Sigmoid colon (tissue), 7 donors: Measurements from ENCODE around the gene ADAMTS2. TPM values are rescaled to one million over a fixed set of nuclear protein-coding genes. Genes with fewer than 3 reads are reported as not detected.

Source experiments
- DNase-seq: peaks from one replicate; pipeline ENCODE4 v3.0.0-alpha.2; 2019
- H3K27ac ChIP-seq, 4 donors: fragments of 200-600 bp; sonication (generic); one replicate each; pipeline ENCODE4 v1.5.1; 2016 to 2019; ENCODE audit warnings: mild to moderate bottlenecking in 1 of 4
- H3K27me3 ChIP-seq, 3 donors: fragments of 200-600 bp; sonication (generic); one replicate each; pipeline ENCODE4 v1.5.1; 2019; ENCODE audit warnings: mild to moderate bottlenecking in 1 of 3
- H3K36me3 ChIP-seq, 4 donors: fragments of 200-600 bp; sonication (generic); one replicate each; pipeline ENCODE4 v1.5.1; 2016 to 2019
- H3K4me1 ChIP-seq, 4 donors: fragments of 200-600 bp; sonication (generic); one replicate each; pipeline ENCODE4 v1.5.1; 2017 to 2019
- H3K4me3 ChIP-seq, 4 donors: fragments of 200-600 bp; sonication (generic); one replicate each; pipeline ENCODE4 v1.5.1; 2017 to 2019; ENCODE audit warnings: mild to moderate bottlenecking in 2 of 4, moderate library complexity in 1 of 4
- H3K9me3 ChIP-seq, 4 donors: fragments of 200-600 bp in 3 of 4; sonication (generic) in 3 of 4; one replicate each; pipeline versions ENCODE4 v1.5.1 to v1.6.1; 2013 to 2019
- EP300 ChIP-seq, 4 donors: sonication (generic); formaldehyde crosslinking; IDR thresholded peaks; one replicate each; pipeline ENCODE4 v1.6.1; 2017; ENCODE audit warnings: antibody characterized with exemption in 4 of 4
- POLR2A ChIP-seq, 2 donors: fragments of 450-650 bp; IDR thresholded peaks; one replicate each; pipeline ENCODE4 v1.6.1; 2016; ENCODE audit warnings: antibody characterized with exemption in 2 of 2, mild to moderate bottlenecking in 2 of 2, moderate library complexity in 2 of 2
- POLR2AphosphoS5 ChIP-seq, 4 donors: sonication (generic); formaldehyde crosslinking; IDR thresholded peaks; one replicate each; pipeline ENCODE4 v1.6.1; 2017; ENCODE audit warnings: antibody characterized with exemption in 4 of 4
- WGBS, 2 donors: extraction: QIAGEN DNeasy Blood & Tissue Kit; methylation state at CpG; one replicate each; pipeline ENCODE4 v1.1.7; 2013; 5-methylcytosine and 5-hydroxymethylcytosine counted together
- intact Hi-C: fragments of 100-400 bp; cut with DNase I; formaldehyde crosslinking; loops from one replicate; pipeline ENCODE4 v1.15.1; 2023
- polyA plus RNA-seq, 3 donors: library from polyadenylated mRNA; stranded (reverse); fragments of 200-250 nt; gene quantifications; one replicate each; pipeline ENCODE4 v1.2.3, GENCODE V29; 2013
- total RNA-seq, 4 donors: library from RNA; depleted of rRNA; stranded (reverse); fragments of >200 nt; gene quantifications; one replicate each; pipeline ENCODE4 v1.1.0, GENCODE V29; 2016
- TF ChIP-seq, protein P1 (sequence below), 4 experiments: fragments of 450-650 bp in 3 of 4; fragments of 200-600 bp in 1 of 4; IDR thresholded peaks; one replicate each; pipeline ENCODE4 v1.5.1; 2016 to 2019; ENCODE audit warnings: antibody characterized with exemption in 4 of 4, mild to moderate bottlenecking in 3 of 4, moderate library complexity in 2 of 4
- donor health status: healthy with polysubstance abuse.
- donor health status: Bipolar disorder and iron deficiency.
- donor health status: healthy.

ADAMTS2 gene
- total and polyA plus RNA-seq, 7 donors, result 0.69 to 33.2 (median 9.2) TPM

GRCh38 chr5:179160584-179160983, 184.7 kb downstream of the ADAMTS2 start:
- DNase-seq, result peak; percentile 7
- no peaks in the 10 kb centered on the region for H3K27me3 ChIP-seq
- intact Hi-C loops, result no loop called here

DNA sequence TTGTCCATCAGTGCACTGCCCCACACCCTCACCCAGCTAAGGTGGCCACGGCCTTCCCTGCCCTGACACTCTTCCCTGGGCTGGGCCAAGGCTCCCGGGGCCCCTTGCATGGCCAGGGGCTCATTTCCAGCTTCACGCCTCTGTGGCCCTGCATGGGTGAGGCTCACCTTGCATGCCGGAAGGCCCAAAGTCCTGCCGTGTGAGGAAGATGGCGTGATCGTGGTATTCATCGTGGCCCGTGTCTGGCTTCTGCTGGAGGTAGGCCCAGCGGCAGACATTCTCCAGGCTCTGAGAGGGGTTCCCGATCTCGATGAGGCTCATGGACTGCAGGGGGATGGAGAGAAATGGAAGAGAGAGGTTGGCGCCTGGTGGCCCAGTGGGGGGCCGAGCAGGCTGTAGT, 186.7 kb downstream of the ADAMTS2 start:
- no peak overlapping the region for H3K27ac ChIP-seq
- 91 to 94% methylated on average over 14 of the region's 14 CpGs for WGBS, 2 donors
- TF ChIP-seq EP300 (IDR thresholded peaks at IDR 0.05) (no peak), POLR2A (IDR thresholded peaks at IDR 0.05) (no peak), POLR2AphosphoS5 (IDR thresholded peaks at IDR 0.05) (no peak)
- TF ChIP-seq, protein P1, sequence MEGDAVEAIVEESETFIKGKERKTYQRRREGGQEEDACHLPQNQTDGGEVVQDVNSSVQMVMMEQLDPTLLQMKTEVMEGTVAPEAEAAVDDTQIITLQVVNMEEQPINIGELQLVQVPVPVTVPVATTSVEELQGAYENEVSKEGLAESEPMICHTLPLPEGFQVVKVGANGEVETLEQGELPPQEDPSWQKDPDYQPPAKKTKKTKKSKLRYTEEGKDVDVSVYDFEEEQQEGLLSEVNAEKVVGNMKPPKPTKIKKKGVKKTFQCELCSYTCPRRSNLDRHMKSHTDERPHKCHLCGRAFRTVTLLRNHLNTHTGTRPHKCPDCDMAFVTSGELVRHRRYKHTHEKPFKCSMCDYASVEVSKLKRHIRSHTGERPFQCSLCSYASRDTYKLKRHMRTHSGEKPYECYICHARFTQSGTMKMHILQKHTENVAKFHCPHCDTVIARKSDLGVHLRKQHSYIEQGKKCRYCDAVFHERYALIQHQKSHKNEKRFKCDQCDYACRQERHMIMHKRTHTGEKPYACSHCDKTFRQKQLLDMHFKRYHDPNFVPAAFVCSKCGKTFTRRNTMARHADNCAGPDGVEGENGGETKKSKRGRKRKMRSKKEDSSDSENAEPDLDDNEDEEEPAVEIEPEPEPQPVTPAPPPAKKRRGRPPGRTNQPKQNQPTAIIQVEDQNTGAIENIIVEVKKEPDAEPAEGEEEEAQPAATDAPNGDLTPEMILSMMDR (IDR thresholded peaks at IDR 0.05), result no peak
- DNase-seq, result peak; percentile 39
- H3K4me1 ChIP-seq, result no peaks in the 10 kb centered on the region
- H3K27me3 ChIP-seq, result no peaks in the 10 kb centered on the region
- H3K4me3 ChIP-seq, result no peak overlapping the region
- intact Hi-C loops, result no loop called here
- peaks cover 0 to 6% (median 0%) of the 10 kb centered on the region in 4 donors for H3K36me3 ChIP-seq
- peaks cover 0 to 12% (median 0%) of the 10 kb centered on the region in 4 donors for H3K9me3 ChIP-seq

More at GRCh38 chr5:179160584-179160983, 184.7 kb downstream of the ADAMTS2 start:
- no peak overlapping the region for H3K27ac ChIP-seq
- no peaks in the 10 kb centered on the region for H3K4me1 ChIP-seq
- H3K36me3 ChIP-seq, result peaks cover 0 to 6% (median 0%) of the 10 kb centered on the region in 4 donors
- 75 to 86% methylated on average over 3 of the region's 3 CpGs for WGBS, 2 donors
- no peak for TF ChIP-seq POLR2A (IDR thresholded peaks at IDR 0.05)
- no peak for TF ChIP-seq EP300 (IDR thresholded peaks at IDR 0.05)
- TF ChIP-seq, protein P1 (IDR thresholded peaks at IDR 0.05), result no peak
- no peak for TF ChIP-seq POLR2AphosphoS5 (IDR thresholded peaks at IDR 0.05)
- H3K9me3 ChIP-seq, result peaks cover 0 to 12% (median 0%) of the 10 kb centered on the region in 4 donors
- H3K4me3 ChIP-seq, result no peak overlapping the region

DNA sequence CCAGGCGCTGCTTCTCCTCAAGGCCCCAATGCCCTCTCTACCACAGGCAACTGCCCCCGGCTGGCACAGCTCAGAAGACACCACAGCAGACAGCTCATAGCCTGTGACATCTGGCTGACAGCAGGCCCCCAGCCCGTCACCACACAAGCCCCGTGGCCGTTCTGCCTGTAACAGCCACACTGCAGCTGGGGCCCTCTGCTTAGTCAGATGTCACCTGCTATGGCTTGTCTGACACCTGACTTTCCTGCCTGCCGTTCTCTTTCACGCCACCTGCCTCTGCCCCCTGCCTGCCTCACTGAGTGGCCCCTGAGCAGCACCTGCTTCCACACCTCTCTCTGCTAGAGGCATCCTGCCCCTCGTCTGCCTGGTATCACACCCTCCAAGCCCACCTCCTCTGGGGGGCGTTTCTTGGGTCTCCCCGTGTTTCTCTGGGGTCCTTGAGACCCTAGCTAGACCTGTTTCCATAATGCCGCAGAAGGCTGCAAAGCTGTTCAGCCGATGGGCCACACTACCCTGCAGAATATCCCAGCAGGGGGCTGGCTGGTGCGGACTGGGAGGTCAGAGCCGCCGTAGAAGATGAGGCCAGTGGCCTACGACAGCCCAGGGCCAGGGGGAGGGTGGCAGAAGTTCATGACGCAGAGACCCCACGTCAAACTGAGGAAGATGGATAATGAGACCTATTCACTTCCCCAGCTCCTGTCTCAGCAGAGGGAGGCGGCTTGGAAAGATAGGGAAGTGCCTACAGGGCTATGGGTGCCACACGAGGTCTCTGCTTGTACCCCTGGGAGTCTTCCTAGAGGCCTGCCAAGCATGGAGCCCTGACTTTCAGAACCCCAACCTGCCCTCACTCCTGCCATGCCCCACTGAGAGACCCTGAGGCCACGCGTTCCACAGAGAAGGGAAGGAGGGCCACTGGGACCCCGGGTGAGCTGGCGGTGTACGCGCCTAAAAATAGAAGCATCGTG, 190.0 kb downstream of the ADAMTS2 start:
- Histone ChIP-seq H3K27ac (no peak overlapping the region), H3K9me3 (no peaks in the 10 kb centered on the region), H3K27me3 (no peaks in the 10 kb centered on the region), H3K4me3 (no peak overlapping the region), H3K4me1 (no peaks in the 10 kb centered on the region), H3K36me3 (peaks cover 0 to 6% (median 0%) of the 10 kb centered on the region in 4 donors)
- 71 to 73% methylated on average over 27 of the region's 27 CpGs for WGBS, 2 donors
- TF ChIP-seq, protein P1 (IDR thresholded peaks at IDR 0.05), result no peak
- no peak for TF ChIP-seq EP300 (IDR thresholded peaks at IDR 0.05)
- no peak for TF ChIP-seq POLR2A (IDR thresholded peaks at IDR 0.05)
- no peak for TF ChIP-seq POLR2AphosphoS5 (IDR thresholded peaks at IDR 0.05)
- peak; percentile 46 for DNase-seq
- intact Hi-C loops, result no loop called here

DNA sequence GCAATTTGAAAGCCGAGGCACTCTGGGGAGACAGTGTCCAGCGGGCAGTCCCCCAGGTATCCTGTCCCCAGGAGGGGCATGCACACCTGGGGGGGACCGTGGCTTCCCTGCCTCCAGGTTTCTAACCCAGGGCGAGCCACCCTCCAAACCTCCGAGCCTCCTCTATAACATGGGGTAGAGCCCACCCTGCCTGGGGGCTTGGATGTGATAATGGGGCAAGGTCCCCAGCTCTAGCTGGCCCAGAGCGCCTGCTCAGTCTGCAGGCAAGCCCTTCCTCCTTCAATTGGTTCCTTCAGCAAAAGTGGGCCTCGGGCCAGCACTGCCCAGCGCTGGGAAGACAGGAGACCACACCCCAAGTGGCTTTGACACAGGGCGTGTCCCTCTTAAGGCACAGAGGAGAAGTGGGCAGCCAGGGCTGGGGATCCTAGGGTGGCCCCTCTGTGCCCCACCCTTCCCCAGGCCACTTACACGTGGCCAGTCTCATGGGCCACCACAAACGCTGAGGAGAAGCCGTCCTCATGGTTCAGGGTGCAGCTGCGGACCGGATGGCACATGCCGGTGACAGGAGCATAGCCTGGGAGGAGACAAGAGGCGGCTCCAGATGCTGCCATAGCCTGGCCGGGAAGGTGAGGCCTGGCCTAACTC, 190.8 kb downstream of the ADAMTS2 start:
- Histone ChIP-seq H3K36me3 (peaks cover 0 to 6% (median 0%) of the 10 kb centered on the region in 4 donors), H3K4me3 (no peak overlapping the region), H3K27ac (no peak overlapping the region), H3K9me3 (no peaks in the 10 kb centered on the region), H3K27me3 (no peaks in the 10 kb centered on the region), H3K4me1 (no peaks in the 10 kb centered on the region)
- intact Hi-C loops, result no loop called here
- WGBS, 2 donors, result 65 to 81% methylated on average over 17 of the region's 17 CpGs
- TF ChIP-seq, protein P1 (IDR thresholded peaks at IDR 0.05), result no peak
- TF ChIP-seq POLR2A (IDR thresholded peaks at IDR 0.05) (no peak), EP300 (IDR thresholded peaks at IDR 0.05) (no peak), POLR2AphosphoS5 (IDR thresholded peaks at IDR 0.05) (no peak)
- DNase-seq, result peak; percentile 63
